Spleen (tissue), 11 donors: ENCODE data around the gene THAP8. TPM values are rescaled to one million over a fixed set of nuclear protein-coding genes. Genes with fewer than 3 reads are reported as not detected.
A peak's percentile ranks its signal among the peaks of the same experiment; 100 is the strongest.

Experiments used
- DNase-seq: peaks from one replicate; pipeline ENCODE4 v3.0.0-alpha.2; 2020
- H3K27ac ChIP-seq, 8 donors: fragments of 200-600 bp; sonication (generic) in 7 of 8; 1 replicate in 4 of 8; 2 replicates in 4 of 8; pipeline versions ENCODE4 v1.5.0 to v1.8.0; 2016 to 2021; ENCODE audit warnings: inconsistent platforms in 4 of 8, mild to moderate bottlenecking in 4 of 8, moderate library complexity in 1 of 8
- H3K27me3 ChIP-seq, 7 donors: fragments of 200-600 bp; sonication (generic) in 6 of 7; replicated peaks in 1 of 7; 1 replicate in 4 of 7; 2 replicates in 3 of 7; pipeline versions ENCODE4 v1.5.0 to v1.8.0; 2016 to 2021; ENCODE audit warnings: inconsistent platforms in 3 of 7, mild to moderate bottlenecking in 1 of 7
- H3K36me3 ChIP-seq, 6 donors: fragments of 200-600 bp; sonication (generic) in 5 of 6; 1 replicate in 4 of 6; 2 replicates in 2 of 6; pipeline versions ENCODE4 v1.5.0 to v1.8.0; 2016 to 2021; ENCODE audit warnings: inconsistent platforms in 2 of 6
- H3K4me1 ChIP-seq, 6 donors: fragments of 200-600 bp; sonication (generic) in 5 of 6; 1 replicate in 3 of 6; 2 replicates in 3 of 6; pipeline versions ENCODE4 v1.5.0 to v1.8.0; 2016 to 2021; ENCODE audit warnings: inconsistent platforms in 3 of 6
- H3K4me3 ChIP-seq, 8 donors: fragments of 200-600 bp; sonication (generic) in 7 of 8; 1 replicate in 4 of 8; 2 replicates in 4 of 8; pipeline versions ENCODE4 v1.5.0 to v1.8.0; 2016 to 2021; ENCODE audit warnings: inconsistent platforms in 4 of 8, mild to moderate bottlenecking in 4 of 8, moderate library complexity in 2 of 8
- H3K9me3 ChIP-seq, 8 donors: fragments of 200-600 bp; sonication (generic) in 7 of 8; 1 replicate in 4 of 8; 2 replicates in 4 of 8; pipeline versions ENCODE4 v1.5.0 to v1.8.0; 2016 to 2021; ENCODE audit warnings: inconsistent platforms in 4 of 8
- POLR2A ChIP-seq, 3 donors: fragments of 450-650 bp; IDR thresholded peaks; one replicate each; pipeline ENCODE4 v1.5.1; 2017; ENCODE audit warnings: antibody characterized with exemption in 3 of 3, mild to moderate bottlenecking in 1 of 3
- POLR2AphosphoS5 ChIP-seq, 3 donors: sonication (generic); formaldehyde crosslinking; IDR thresholded peaks; one replicate each; pipeline ENCODE4 v1.5.1; 2017; ENCODE audit warnings: antibody characterized with exemption in 3 of 3
- WGBS, 5 donors: extraction: QIAGEN DNeasy Blood & Tissue Kit in 3 of 5; methylation state at CpG; one replicate each; pipeline versions ENCODE4 v1.1.5 to v1.1.7; 2013 to 2018; 5-methylcytosine and 5-hydroxymethylcytosine counted together
- intact Hi-C: fragments of 100-400 bp; cut with DNase I; formaldehyde crosslinking; loops from one replicate; pipeline ENCODE4 v1.15.0; 2023; ENCODE audit warnings: low total_unique reads
- polyA plus RNA-seq, 3 donors: library from polyadenylated mRNA; stranded (reverse); fragments of 200-250 nt; gene quantifications; one replicate each; pipeline ENCODE4 v1.2.1, GENCODE V29; 2013
- total RNA-seq, 7 donors: library from RNA; depleted of rRNA in 3 of 7; stranded (reverse); fragments of >200 nt in 3 of 7; fragmentation: NEBNext Ultra II Directional in 4 of 7; extraction: Animal tissue kit (Norgen Biotek cat#: 25700) in 4 of 7; gene quantifications; one replicate each; pipeline versions ENCODE4 v1.1.0 to v1.2.1, GENCODE V29; 2016 to 2021
- TF ChIP-seq, protein P1 (sequence below), 11 experiments: fragments of 200-600 bp in 7 of 11; fragments of 450-650 bp in 4 of 11; sonication (generic) in 4 of 11; IDR thresholded peaks in 8 of 11; conservative IDR thresholded peaks in 3 of 11; 1 replicate in 7 of 11; 2 replicates in 4 of 11; pipeline versions ENCODE4 v1.4.0 to v1.8.0; 2016 to 2021; ENCODE audit warnings: antibody characterized with exemption in 11 of 11, inconsistent platforms in 4 of 11, mild to moderate bottlenecking in 1 of 11
- donor health status: healthy with polysubstance abuse.
- donor health status: DM: no; HTN: no; CAD: no; lungs with moderate emphysema.
- donor health status: DM: no; HTN: no; CAD: no.
- donor health status: Bipolar disorder and iron deficiency.
- donor health status: healthy.
- donor health status: DM: no; HTN: no; CAD: no.
- donor health status: DM: yes; HTN: yes; CAD: no.

Gene THAP8
- total and polyA plus RNA-seq, 10 donors: 2.4 to 7.9 (median 4.8) TPM

- 96 to 100% (median 98%) methylated on average over 4 of the region's 4 CpGs for WGBS, 5 donors
- no peaks in the 10 kb centered on the region for H3K36me3 ChIP-seq
- H3K4me3 ChIP-seq: no peak overlapping the region
- no peaks in the 10 kb centered on the region for H3K9me3 ChIP-seq
- DNase-seq: no peak
- peaks cover 6 to 34% (median 21%) of the 10 kb centered on the region in 6 donors for H3K4me1 ChIP-seq
- H3K27me3 ChIP-seq: no peaks in the 10 kb centered on the region
- intact Hi-C loops: loop anchor here (10.0 kb wide), 1 partner anchor 63 kb away; the partner anchor contains the start of genes OVOL3, POLR2I and TBCB
- TF ChIP-seq POLR2AphosphoS5 (IDR thresholded peaks at IDR 0.05): no peak
- TF ChIP-seq, protein P1, sequence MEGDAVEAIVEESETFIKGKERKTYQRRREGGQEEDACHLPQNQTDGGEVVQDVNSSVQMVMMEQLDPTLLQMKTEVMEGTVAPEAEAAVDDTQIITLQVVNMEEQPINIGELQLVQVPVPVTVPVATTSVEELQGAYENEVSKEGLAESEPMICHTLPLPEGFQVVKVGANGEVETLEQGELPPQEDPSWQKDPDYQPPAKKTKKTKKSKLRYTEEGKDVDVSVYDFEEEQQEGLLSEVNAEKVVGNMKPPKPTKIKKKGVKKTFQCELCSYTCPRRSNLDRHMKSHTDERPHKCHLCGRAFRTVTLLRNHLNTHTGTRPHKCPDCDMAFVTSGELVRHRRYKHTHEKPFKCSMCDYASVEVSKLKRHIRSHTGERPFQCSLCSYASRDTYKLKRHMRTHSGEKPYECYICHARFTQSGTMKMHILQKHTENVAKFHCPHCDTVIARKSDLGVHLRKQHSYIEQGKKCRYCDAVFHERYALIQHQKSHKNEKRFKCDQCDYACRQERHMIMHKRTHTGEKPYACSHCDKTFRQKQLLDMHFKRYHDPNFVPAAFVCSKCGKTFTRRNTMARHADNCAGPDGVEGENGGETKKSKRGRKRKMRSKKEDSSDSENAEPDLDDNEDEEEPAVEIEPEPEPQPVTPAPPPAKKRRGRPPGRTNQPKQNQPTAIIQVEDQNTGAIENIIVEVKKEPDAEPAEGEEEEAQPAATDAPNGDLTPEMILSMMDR (IDR thresholded peaks at IDR 0.05 in 8 of 11, conservative IDR thresholded peaks at IDR 0.05 in 3 of 11): no peak
- TF ChIP-seq POLR2A (IDR thresholded peaks at IDR 0.05): no peak
- no peak overlapping the region for H3K27ac ChIP-seq
Observed at GRCh38 chr19:36051637-36052036, 2.4 kb downstream of the THAP8 start.

DNA sequence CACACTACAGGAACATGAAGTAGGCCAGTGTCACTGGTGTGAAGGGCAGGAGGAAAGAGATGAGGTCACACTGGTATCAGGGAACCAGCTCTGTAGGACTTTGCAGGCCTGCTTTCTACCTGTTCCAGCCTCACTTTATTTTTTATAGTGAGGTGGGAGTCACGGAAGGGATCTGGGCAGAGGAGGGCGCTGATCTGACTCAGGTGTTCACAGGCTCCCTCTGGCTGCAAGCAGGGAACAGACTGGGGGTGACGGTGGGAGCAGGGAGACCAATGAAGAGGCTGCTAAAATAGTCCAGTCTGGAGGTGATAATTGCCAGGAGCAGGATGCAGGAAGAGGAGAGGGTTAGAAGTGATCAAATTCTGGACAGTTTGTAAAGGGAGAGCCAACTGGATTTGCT lies 2.8 kb downstream of the THAP8 start:
- no peak overlapping the region for H3K4me3 ChIP-seq
- no peaks in the 10 kb centered on the region for H3K27me3 ChIP-seq
- intact Hi-C loops: loop anchor here (10.0 kb wide), 1 partner anchor 64 kb away; the partner anchor contains the start of genes OVOL3, POLR2I and TBCB
- H3K9me3 ChIP-seq: no peaks in the 10 kb centered on the region
- 57 to 77% (median 72%) methylated on average over 3 of the region's 3 CpGs for WGBS, 5 donors
- no peak for DNase-seq
- H3K27ac ChIP-seq: no peak overlapping the region
- H3K4me1 ChIP-seq: peaks cover 6 to 30% (median 21%) of the 10 kb centered on the region in 6 donors
- TF ChIP-seq, protein P1 (IDR thresholded peaks at IDR 0.05 in 8 of 11, conservative IDR thresholded peaks at IDR 0.05 in 3 of 11): peak in 1 of 11 experiments; percentile 5
- TF ChIP-seq POLR2AphosphoS5 (IDR thresholded peaks at IDR 0.05): no peak
- no peaks in the 10 kb centered on the region for H3K36me3 ChIP-seq

GRCh38 chr19:36049080-36049698 lies 4.9 kb downstream of the THAP8 start:
- Histone ChIP-seq H3K27me3 (no peaks in the 10 kb centered on the region), H3K9me3 (no peaks in the 10 kb centered on the region), H3K4me3 (no peak overlapping the region), H3K4me1 (peaks cover 2 to 15% (median 9%) of the 10 kb centered on the region in 6 donors), H3K27ac (no peak overlapping the region), H3K36me3 (peaks cover 0 to 10% (median 0%) of the 10 kb centered on the region in 6 donors)
- WGBS, 5 donors: 90 to 100% (median 95%) methylated on average over 4 of the region's 4 CpGs
- DNase-seq: no peak
- TF ChIP-seq, protein P1 (IDR thresholded peaks at IDR 0.05 in 8 of 11, conservative IDR thresholded peaks at IDR 0.05 in 3 of 11): no peak
- no peak for TF ChIP-seq POLR2A (IDR thresholded peaks at IDR 0.05)
- TF ChIP-seq POLR2AphosphoS5 (IDR thresholded peaks at IDR 0.05): no peak
- intact Hi-C loops: no loop called here

GRCh38 chr19:36047835-36048234 lies 6.2 kb downstream of the THAP8 start:
- Histone ChIP-seq H3K27ac (no peak overlapping the region), H3K9me3 (no peaks in the 10 kb centered on the region), H3K4me1 (peaks cover 0 to 5% (median 2%) of the 10 kb centered on the region in 6 donors), H3K4me3 (no peak overlapping the region), H3K27me3 (no peaks in the 10 kb centered on the region), H3K36me3 (peaks cover 0 to 10% (median 0%) of the 10 kb centered on the region in 6 donors)
- TF ChIP-seq, protein P1 (IDR thresholded peaks at IDR 0.05 in 8 of 11, conservative IDR thresholded peaks at IDR 0.05 in 3 of 11): no peak
- TF ChIP-seq POLR2A (IDR thresholded peaks at IDR 0.05) (no peak), POLR2AphosphoS5 (IDR thresholded peaks at IDR 0.05) (no peak)
- DNase-seq: no peak
- intact Hi-C loops: no loop called here
